GM19452 (cell line): ENCODE results near the gene TEAD2.
A peak's percentile ranks its signal among the peaks of the same experiment; 100 is the strongest.

Source experiments
- ATAC-seq: cut with Tn5 transposase; IDR thresholded peaks from one replicate; pipeline ENCODE4 v1.9.1; 2021; ENCODE audit not compliant: unreplicated experiment

Gene TEAD2

GRCh38 chr19:49348305-49349189, 13.7 kb downstream of the TEAD2 start:
- ATAC-seq: no peak

GRCh38 chr19:49347835-49348234, 14.4 kb downstream of the TEAD2 start:
- ATAC-seq: no peak

- no peak for ATAC-seq
Measured at GRCh38 chr19:49347191-49347590, 15.0 kb downstream of the TEAD2 start.

GRCh38 chr19:49344505-49345423, 17.5 kb downstream of the TEAD2 start:
- no peak for ATAC-seq

- no peak for ATAC-seq
Measured at GRCh38 chr19:49343123-49343522, 19.1 kb downstream of the TEAD2 start.

GRCh38 chr19:49342291-49342721, 19.9 kb downstream of the TEAD2 start:
- ATAC-seq: no peak

- ATAC-seq: no peak
Measured at GRCh38 chr19:49340865-49341718, 21.1 kb downstream of the TEAD2 start.

- ATAC-seq: peak; percentile 61
Measured at GRCh38 chr19:49340069-49340864, 21.9 kb downstream of the TEAD2 start.

- no peak for ATAC-seq
Measured at GRCh38 chr19:49339301-49340068, 22.7 kb downstream of the TEAD2 start.

- ATAC-seq: no peak
Measured at GRCh38 chr19:49338691-49339300, 23.4 kb downstream of the TEAD2 start.

- ATAC-seq: no peak
Measured at GRCh38 chr19:49338023-49338677, 24.1 kb downstream of the TEAD2 start.

- no peak for ATAC-seq
Measured at GRCh38 chr19:49337267-49338022, 24.8 kb downstream of the TEAD2 start.

- no peak for ATAC-seq
Measured at GRCh38 chr19:49336482-49337266, 25.5 kb downstream of the TEAD2 start.

- ATAC-seq: no peak
Measured at GRCh38 chr19:49335784-49336481, 26.3 kb downstream of the TEAD2 start.

- ATAC-seq: no peak
Measured at GRCh38 chr19:49335071-49335783, 27.0 kb downstream of the TEAD2 start, which contains the start of gene CD37. TSS of gene CD37 (plus strand) at chr19:49335406. CDS start at chr19:49335541, 135 bp downstream.
